Endothelial cell of umbilical vein (primary cell): ENCODE results near the gene LHFPL6.

Experiments
- EZH2 ChIP-seq: IDR thresholded peaks from 2 replicates; pipeline ENCODE4 v1.6.1; 2012; ENCODE audit warnings: borderline replicate concordance, low read depth, mild to moderate bottlenecking, moderate library complexity, low read length, inconsistent platforms; ENCODE audit not compliant: severe bottlenecking
- FOS ChIP-seq: IDR thresholded peaks from 2 replicates; pipeline ENCODE4 v1.6.1; 2011; ENCODE audit warnings: mild to moderate bottlenecking, low read length, moderate library complexity, borderline replicate concordance; ENCODE audit not compliant: insufficient read depth
- POLR2A ChIP-seq: IDR thresholded peaks from 2 replicates; pipeline ENCODE4 v1.6.1; 2012; ENCODE audit warnings: low read depth, mild to moderate bottlenecking, control low read depth, low read length
- POLR2AphosphoS5 ChIP-seq: IDR thresholded peaks from 2 replicates; pipeline ENCODE4 v1.6.1; 2012; ENCODE audit warnings: low read depth, mild to moderate bottlenecking, control low read depth, low read length, moderate library complexity; ENCODE audit not compliant: insufficient read depth
- TF ChIP-seq, protein P1 (sequence below), 2 donors: IDR thresholded peaks; 1 replicate in 1 of 2; 2 replicates in 1 of 2; pipeline ENCODE4 v1.5.1; 2011; ENCODE audit warnings: low read length in 2 of 2, mild to moderate bottlenecking in 2 of 2, moderate library complexity in 2 of 2, control low read depth in 1 of 2, inconsistent platforms in 1 of 2, low read depth in 1 of 2; ENCODE audit not compliant: insufficient read depth in 1 of 2; ENCODE audit errors: extremely low read depth in 1 of 2

DNA sequence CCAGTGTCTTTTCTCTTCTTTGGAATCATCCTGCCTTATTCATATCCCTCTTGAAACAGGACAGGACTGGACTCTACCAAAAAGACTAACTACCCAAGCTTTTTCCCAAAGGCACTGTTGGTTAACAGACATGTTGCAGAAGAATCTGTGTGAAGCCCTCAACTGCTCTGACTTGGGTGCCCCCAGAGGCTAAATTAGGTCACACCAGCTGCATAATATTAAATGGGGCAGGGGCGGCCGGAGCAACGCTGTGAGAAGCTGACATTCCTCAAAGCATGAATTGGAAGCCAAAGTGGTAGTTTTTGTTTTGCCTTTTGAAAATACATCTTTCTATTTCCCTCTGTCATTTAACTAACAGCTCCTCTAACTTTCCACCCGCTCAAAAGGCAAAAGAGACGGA, 185.9 kb downstream of the LHFPL6 start:
- TF ChIP-seq, protein P1, sequence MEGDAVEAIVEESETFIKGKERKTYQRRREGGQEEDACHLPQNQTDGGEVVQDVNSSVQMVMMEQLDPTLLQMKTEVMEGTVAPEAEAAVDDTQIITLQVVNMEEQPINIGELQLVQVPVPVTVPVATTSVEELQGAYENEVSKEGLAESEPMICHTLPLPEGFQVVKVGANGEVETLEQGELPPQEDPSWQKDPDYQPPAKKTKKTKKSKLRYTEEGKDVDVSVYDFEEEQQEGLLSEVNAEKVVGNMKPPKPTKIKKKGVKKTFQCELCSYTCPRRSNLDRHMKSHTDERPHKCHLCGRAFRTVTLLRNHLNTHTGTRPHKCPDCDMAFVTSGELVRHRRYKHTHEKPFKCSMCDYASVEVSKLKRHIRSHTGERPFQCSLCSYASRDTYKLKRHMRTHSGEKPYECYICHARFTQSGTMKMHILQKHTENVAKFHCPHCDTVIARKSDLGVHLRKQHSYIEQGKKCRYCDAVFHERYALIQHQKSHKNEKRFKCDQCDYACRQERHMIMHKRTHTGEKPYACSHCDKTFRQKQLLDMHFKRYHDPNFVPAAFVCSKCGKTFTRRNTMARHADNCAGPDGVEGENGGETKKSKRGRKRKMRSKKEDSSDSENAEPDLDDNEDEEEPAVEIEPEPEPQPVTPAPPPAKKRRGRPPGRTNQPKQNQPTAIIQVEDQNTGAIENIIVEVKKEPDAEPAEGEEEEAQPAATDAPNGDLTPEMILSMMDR (IDR thresholded peaks at IDR 0.05; ENCODE audit: extremely low read depth in 1 of 2, insufficient read depth in 1 of 2, low read depth in 1 of 2, low read length in 2 of 2), result no peak
- TF ChIP-seq POLR2AphosphoS5, result no peak
- TF ChIP-seq POLR2A, result no peak
- TF ChIP-seq FOS, result no peak
- no peak for TF ChIP-seq EZH2
